Panc1 (cell line): ENCODE measurements around the gene RSPO4. TPM values are rescaled to one million over a fixed set of nuclear protein-coding genes. Genes with fewer than 3 reads are reported as not detected.

Experiments
- ATAC-seq: fragments of 200-7000 bp; cut with Tn5 transposase; 2 replicates; pipeline ENCODE4 v1.9.1; 2020; ENCODE audit warnings: mild to moderate bottlenecking, moderate library complexity
- BruUV-seq: library from RNA; stranded (reverse); fragments of 400-500 nt; replicated peaks from 2 replicates; lab custom pipeline; 2021; lab: Mats Ljungman, UMichigan
- CTCF ChIA-PET: fragments of 300-600 bp; sonication (Branson Sonifier 250); formaldehyde crosslinking; loops from one replicate; lab custom pipeline; 2022; ENCODE audit warnings: antibody characterized with exemption; lab: Charles Lee
- POLR2A ChIA-PET: fragments of 300-600 bp; sonication (Branson Sonifier 250); formaldehyde crosslinking; loops from one replicate; lab custom pipeline; 2022; ENCODE audit warnings: antibody characterized with exemption; lab: Charles Lee
- DNase-seq: peaks from one replicate; pipeline ENCODE4 v3.0.0-alpha.2; 2010; ENCODE audit warnings: low read depth, low spot score
- H3K27ac ChIP-seq: 2 replicates; pipeline ENCODE4 v1.5.1; 2011; ENCODE audit warnings: mild to moderate bottlenecking, low read length, inconsistent platforms
- H3K27me3 ChIP-seq: fragments of 200-500 bp; sonication (Bioruptor generic); 2 replicates; pipeline ENCODE4 v1.6.0; 2014; ENCODE audit warnings: low read length, inconsistent platforms; ENCODE audit not compliant: control insufficient read depth, insufficient read depth
- H3K36me3 ChIP-seq: fragments of 200-500 bp; sonication (Bioruptor generic); 2 replicates; pipeline ENCODE4 v1.5.1; 2014; ENCODE audit warnings: inconsistent platforms, mild to moderate bottlenecking, low read length, moderate library complexity; ENCODE audit not compliant: control insufficient read depth, insufficient read depth
- H3K4me1 ChIP-seq: 2 replicates; pipeline ENCODE4 v1.5.1; 2011; ENCODE audit warnings: inconsistent platforms, mild to moderate bottlenecking, low read length, moderate library complexity; ENCODE audit not compliant: control insufficient read depth, insufficient read depth
- H3K4me3 ChIP-seq, 2 experiments: 2 replicates each; pipeline ENCODE4 v1.5.1; 2011 to 2012; ENCODE audit warnings: low read depth in 2 of 2, low read length in 2 of 2, mild to moderate bottlenecking in 2 of 2, inconsistent platforms in 1 of 2, moderate library complexity in 1 of 2
- H3K9me3 ChIP-seq: fragments of 200-500 bp; sonication (Bioruptor generic); 2 replicates; pipeline ENCODE4 v1.5.1; 2014; ENCODE audit warnings: low read depth, mild to moderate bottlenecking, inconsistent platforms, low read length, moderate library complexity; ENCODE audit not compliant: control insufficient read depth, insufficient read depth
- POLR2AphosphoS5 ChIP-seq: IDR thresholded peaks from 2 replicates; pipeline ENCODE4 v1.6.1; 2012; ENCODE audit warnings: mild to moderate bottlenecking, low read depth, low read length, moderate library complexity
- REST ChIP-seq, 2 experiments: IDR thresholded peaks; 2 replicates each; pipeline ENCODE4 v1.6.1; 2011 to 2012; ENCODE audit warnings: low read depth in 2 of 2, control low read depth in 1 of 2, low read length in 1 of 2, mild to moderate bottlenecking in 1 of 2, moderate library complexity in 1 of 2; ENCODE audit not compliant: insufficient read depth in 1 of 2
- SIN3A ChIP-seq: IDR thresholded peaks from 2 replicates; pipeline ENCODE4 v1.6.1; 2012; ENCODE audit warnings: low read depth, mild to moderate bottlenecking, low read length, moderate library complexity, borderline replicate concordance; ENCODE audit not compliant: insufficient read depth
- TCF7L2 ChIP-seq: IDR thresholded peaks from 2 replicates; pipeline ENCODE4 v1.6.1; 2011; ENCODE audit warnings: mild to moderate bottlenecking, low read depth, low read length, inconsistent platforms
- in situ Hi-C: cut with HindIII; loops from 2 replicates; pipeline ENCODE4 v1.10.0; 2016; ENCODE audit warnings: low sequenced_read_pairs, low pct_unique_long_range_greater_than_20kb
- intact Hi-C: fragments of 100-400 bp; cut with micrococcal nuclease; formaldehyde crosslinking; loops from one replicate; pipeline ENCODE4 v1.10.0; 2022; ENCODE audit not compliant: unreplicated experiment
- total RNA-seq: library from RNA; stranded (reverse); gene quantifications from one replicate; pipeline ENCODE4 v1.2.1, GENCODE V29; 2021; ENCODE audit not compliant: unreplicated experiment
- TF ChIP-seq, protein P1 (sequence below): fragments of 450-650 bp; IDR thresholded peaks from 2 replicates; pipeline ENCODE4 v1.5.1; 2017; ENCODE audit warnings: mild to moderate bottlenecking

RSPO4 gene
- total RNA-seq, 1 experiment from 2014 or later, result 0.54 TPM

GRCh38 chr20:977021-977420, 25.1 kb downstream of the RSPO4 start:
- no peak for DNase-seq
- Histone ChIP-seq H3K27ac (no peak overlapping the region), H3K4me1 (no peaks in the 10 kb centered on the region), H3K36me3 (no peaks in the 10 kb centered on the region), H3K27me3 (peaks cover 2% of the 10 kb centered on the region; the same call in 1 of the 2 replicates), H3K4me3 (no peak overlapping the region), H3K9me3 (no peaks in the 10 kb centered on the region)
- intact Hi-C loops (no loop called here), in situ Hi-C loops (no loop called here)
- POLR2A ChIA-PET, result no interaction called here
- TF ChIP-seq, protein P1, sequence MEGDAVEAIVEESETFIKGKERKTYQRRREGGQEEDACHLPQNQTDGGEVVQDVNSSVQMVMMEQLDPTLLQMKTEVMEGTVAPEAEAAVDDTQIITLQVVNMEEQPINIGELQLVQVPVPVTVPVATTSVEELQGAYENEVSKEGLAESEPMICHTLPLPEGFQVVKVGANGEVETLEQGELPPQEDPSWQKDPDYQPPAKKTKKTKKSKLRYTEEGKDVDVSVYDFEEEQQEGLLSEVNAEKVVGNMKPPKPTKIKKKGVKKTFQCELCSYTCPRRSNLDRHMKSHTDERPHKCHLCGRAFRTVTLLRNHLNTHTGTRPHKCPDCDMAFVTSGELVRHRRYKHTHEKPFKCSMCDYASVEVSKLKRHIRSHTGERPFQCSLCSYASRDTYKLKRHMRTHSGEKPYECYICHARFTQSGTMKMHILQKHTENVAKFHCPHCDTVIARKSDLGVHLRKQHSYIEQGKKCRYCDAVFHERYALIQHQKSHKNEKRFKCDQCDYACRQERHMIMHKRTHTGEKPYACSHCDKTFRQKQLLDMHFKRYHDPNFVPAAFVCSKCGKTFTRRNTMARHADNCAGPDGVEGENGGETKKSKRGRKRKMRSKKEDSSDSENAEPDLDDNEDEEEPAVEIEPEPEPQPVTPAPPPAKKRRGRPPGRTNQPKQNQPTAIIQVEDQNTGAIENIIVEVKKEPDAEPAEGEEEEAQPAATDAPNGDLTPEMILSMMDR, result no peak
- TF ChIP-seq POLR2AphosphoS5 (no peak), TCF7L2 (no peak), SIN3A (no peak), REST (IDR thresholded peaks at IDR 0.05; ENCODE audit: insufficient read depth in 1 of 2, low read depth in 2 of 2, low read length in 1 of 2) (no peak)
- CTCF ChIA-PET, result no interaction called here
- no peak for ATAC-seq
- BruUV-seq, result no TSS peak

- in situ Hi-C loops (no loop called here), intact Hi-C loops (no loop called here)
- ChIA-PET CTCF (interaction anchor here (0.6 kb wide), 1 partner anchor 10 kb away, joined by 3 read pairs; no protein-coding TSS in a partner anchor), POLR2A (no interaction called here)
- no peak overlapping the region for H3K4me3 ChIP-seq
- no peaks in the 10 kb centered on the region for H3K36me3 ChIP-seq
- no peak for TF ChIP-seq TCF7L2
- no peak for TF ChIP-seq SIN3A
- no peak for TF ChIP-seq REST (IDR thresholded peaks at IDR 0.05; ENCODE audit: insufficient read depth in 1 of 2, low read depth in 2 of 2, low read length in 1 of 2)
- no peak overlapping the region for H3K27ac ChIP-seq
- peaks cover 2% of the 10 kb centered on the region; the same call in 1 of the 2 replicates for H3K27me3 ChIP-seq
- ATAC-seq (no peak), DNase-seq (no peak)
- no peaks in the 10 kb centered on the region for H3K4me1 ChIP-seq
- H3K9me3 ChIP-seq, result no peaks in the 10 kb centered on the region
- BruUV-seq, result no TSS peak
These were observed 26.1 kb downstream of the RSPO4 start for GRCh38 chr20:976033-976432.
